Panc1 (cell line): Measurements from ENCODE around the gene TNNT3. TPM values are rescaled to one million over a fixed set of nuclear protein-coding genes. Genes with fewer than 3 reads are reported as not detected.

Experiments
- ATAC-seq: fragments of 200-7000 bp; cut with Tn5 transposase; 2 replicates; pipeline ENCODE4 v1.9.1; 2020; ENCODE audit warnings: mild to moderate bottlenecking, moderate library complexity
- BruUV-seq: library from RNA; stranded (reverse); fragments of 400-500 nt; replicated peaks from 2 replicates; lab custom pipeline; 2021; lab: Mats Ljungman, UMichigan
- CTCF ChIA-PET: fragments of 300-600 bp; sonication (Branson Sonifier 250); formaldehyde crosslinking; loops from one replicate; lab custom pipeline; 2022; ENCODE audit warnings: antibody characterized with exemption; lab: Charles Lee
- POLR2A ChIA-PET: fragments of 300-600 bp; sonication (Branson Sonifier 250); formaldehyde crosslinking; loops from one replicate; lab custom pipeline; 2022; ENCODE audit warnings: antibody characterized with exemption; lab: Charles Lee
- DNase-seq: peaks from one replicate; pipeline ENCODE4 v3.0.0-alpha.2; 2010; ENCODE audit warnings: low read depth, low spot score
- H3K27ac ChIP-seq: 2 replicates; pipeline ENCODE4 v1.5.1; 2011; ENCODE audit warnings: mild to moderate bottlenecking, low read length, inconsistent platforms
- H3K27me3 ChIP-seq: fragments of 200-500 bp; sonication (Bioruptor generic); 2 replicates; pipeline ENCODE4 v1.6.0; 2014; ENCODE audit warnings: low read length, inconsistent platforms; ENCODE audit not compliant: control insufficient read depth, insufficient read depth
- H3K36me3 ChIP-seq: fragments of 200-500 bp; sonication (Bioruptor generic); 2 replicates; pipeline ENCODE4 v1.5.1; 2014; ENCODE audit warnings: inconsistent platforms, mild to moderate bottlenecking, low read length, moderate library complexity; ENCODE audit not compliant: control insufficient read depth, insufficient read depth
- H3K4me1 ChIP-seq: 2 replicates; pipeline ENCODE4 v1.5.1; 2011; ENCODE audit warnings: inconsistent platforms, mild to moderate bottlenecking, low read length, moderate library complexity; ENCODE audit not compliant: control insufficient read depth, insufficient read depth
- H3K4me3 ChIP-seq, 2 experiments: 2 replicates each; pipeline ENCODE4 v1.5.1; 2011 to 2012; ENCODE audit warnings: low read depth in 2 of 2, low read length in 2 of 2, mild to moderate bottlenecking in 2 of 2, inconsistent platforms in 1 of 2, moderate library complexity in 1 of 2
- H3K9me3 ChIP-seq: fragments of 200-500 bp; sonication (Bioruptor generic); 2 replicates; pipeline ENCODE4 v1.5.1; 2014; ENCODE audit warnings: low read depth, mild to moderate bottlenecking, inconsistent platforms, low read length, moderate library complexity; ENCODE audit not compliant: control insufficient read depth, insufficient read depth
- CTCF ChIP-seq: fragments of 450-650 bp; IDR thresholded peaks from 2 replicates; pipeline ENCODE4 v1.5.1; 2017; ENCODE audit warnings: mild to moderate bottlenecking
- POLR2AphosphoS5 ChIP-seq: IDR thresholded peaks from 2 replicates; pipeline ENCODE4 v1.6.1; 2012; ENCODE audit warnings: mild to moderate bottlenecking, low read depth, low read length, moderate library complexity
- SIN3A ChIP-seq: IDR thresholded peaks from 2 replicates; pipeline ENCODE4 v1.6.1; 2012; ENCODE audit warnings: low read depth, mild to moderate bottlenecking, low read length, moderate library complexity, borderline replicate concordance; ENCODE audit not compliant: insufficient read depth
- TCF7L2 ChIP-seq: IDR thresholded peaks from 2 replicates; pipeline ENCODE4 v1.6.1; 2011; ENCODE audit warnings: mild to moderate bottlenecking, low read depth, low read length, inconsistent platforms
- in situ Hi-C: cut with HindIII; loops from 2 replicates; pipeline ENCODE4 v1.10.0; 2016; ENCODE audit warnings: low sequenced_read_pairs, low pct_unique_long_range_greater_than_20kb
- intact Hi-C: fragments of 100-400 bp; cut with micrococcal nuclease; formaldehyde crosslinking; loops from one replicate; pipeline ENCODE4 v1.10.0; 2022; ENCODE audit not compliant: unreplicated experiment
- total RNA-seq: library from RNA; stranded (reverse); gene quantifications from one replicate; pipeline ENCODE4 v1.2.1, GENCODE V29; 2021; ENCODE audit not compliant: unreplicated experiment
- TF ChIP-seq, protein P1 (sequence below), 2 experiments: IDR thresholded peaks; 2 replicates each; pipeline ENCODE4 v1.6.1; 2011 to 2012; ENCODE audit warnings: low read depth in 2 of 2, control low read depth in 1 of 2, low read length in 1 of 2, mild to moderate bottlenecking in 1 of 2, moderate library complexity in 1 of 2; ENCODE audit not compliant: insufficient read depth in 1 of 2

Gene TNNT3
- total RNA-seq, 1 experiment from 2014 or later, result 0.41 TPM

DNA sequence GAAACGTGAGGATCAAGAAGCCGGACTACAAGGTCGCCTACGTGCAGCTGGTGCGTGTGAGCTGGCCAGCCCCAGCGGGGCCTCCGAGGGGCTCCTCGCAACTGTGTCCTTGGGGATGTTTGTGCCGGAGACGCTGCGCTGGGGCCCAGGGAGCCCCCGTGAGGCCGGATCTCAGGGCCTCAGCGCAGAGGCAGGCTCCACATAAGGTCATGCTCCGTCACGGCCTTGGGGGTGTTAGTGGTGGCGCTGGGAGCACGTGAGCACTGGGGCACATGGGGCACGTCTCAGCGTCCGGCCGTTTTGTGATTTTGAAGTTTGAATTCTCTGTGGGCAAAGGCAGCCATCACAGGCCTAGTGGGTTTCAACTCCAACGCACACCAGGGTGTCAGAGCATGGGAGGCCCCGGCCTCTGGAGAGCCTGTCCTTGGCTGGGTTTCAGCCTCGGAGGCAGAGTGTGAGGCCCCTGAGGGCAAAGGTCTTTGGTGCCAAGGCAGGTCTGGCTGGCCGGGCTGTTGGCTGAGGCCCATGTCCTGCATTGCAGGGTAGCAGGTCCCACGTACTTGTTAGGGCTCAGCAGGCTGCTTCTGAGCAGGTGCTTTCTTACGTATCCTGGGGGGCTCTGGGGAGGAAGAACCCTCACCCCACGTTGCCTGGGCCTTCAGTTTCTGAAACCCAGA, 33.4 kb downstream of the TNNT3 start:
- TF ChIP-seq SIN3A (no peak), CTCF (no peak), POLR2AphosphoS5 (no peak), TCF7L2 (no peak)
- TF ChIP-seq, protein P1, sequence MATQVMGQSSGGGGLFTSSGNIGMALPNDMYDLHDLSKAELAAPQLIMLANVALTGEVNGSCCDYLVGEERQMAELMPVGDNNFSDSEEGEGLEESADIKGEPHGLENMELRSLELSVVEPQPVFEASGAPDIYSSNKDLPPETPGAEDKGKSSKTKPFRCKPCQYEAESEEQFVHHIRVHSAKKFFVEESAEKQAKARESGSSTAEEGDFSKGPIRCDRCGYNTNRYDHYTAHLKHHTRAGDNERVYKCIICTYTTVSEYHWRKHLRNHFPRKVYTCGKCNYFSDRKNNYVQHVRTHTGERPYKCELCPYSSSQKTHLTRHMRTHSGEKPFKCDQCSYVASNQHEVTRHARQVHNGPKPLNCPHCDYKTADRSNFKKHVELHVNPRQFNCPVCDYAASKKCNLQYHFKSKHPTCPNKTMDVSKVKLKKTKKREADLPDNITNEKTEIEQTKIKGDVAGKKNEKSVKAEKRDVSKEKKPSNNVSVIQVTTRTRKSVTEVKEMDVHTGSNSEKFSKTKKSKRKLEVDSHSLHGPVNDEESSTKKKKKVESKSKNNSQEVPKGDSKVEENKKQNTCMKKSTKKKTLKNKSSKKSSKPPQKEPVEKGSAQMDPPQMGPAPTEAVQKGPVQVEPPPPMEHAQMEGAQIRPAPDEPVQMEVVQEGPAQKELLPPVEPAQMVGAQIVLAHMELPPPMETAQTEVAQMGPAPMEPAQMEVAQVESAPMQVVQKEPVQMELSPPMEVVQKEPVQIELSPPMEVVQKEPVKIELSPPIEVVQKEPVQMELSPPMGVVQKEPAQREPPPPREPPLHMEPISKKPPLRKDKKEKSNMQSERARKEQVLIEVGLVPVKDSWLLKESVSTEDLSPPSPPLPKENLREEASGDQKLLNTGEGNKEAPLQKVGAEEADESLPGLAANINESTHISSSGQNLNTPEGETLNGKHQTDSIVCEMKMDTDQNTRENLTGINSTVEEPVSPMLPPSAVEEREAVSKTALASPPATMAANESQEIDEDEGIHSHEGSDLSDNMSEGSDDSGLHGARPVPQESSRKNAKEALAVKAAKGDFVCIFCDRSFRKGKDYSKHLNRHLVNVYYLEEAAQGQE (IDR thresholded peaks at IDR 0.05; ENCODE audit: insufficient read depth in 1 of 2, low read depth in 2 of 2, low read length in 1 of 2), result no peak
- intact Hi-C loops, result no loop called here
- no TSS peak for BruUV-seq
- in situ Hi-C loops, result no loop called here
- Histone ChIP-seq H3K9me3 (no peaks in the 10 kb centered on the region), H3K36me3 (no peaks in the 10 kb centered on the region), H3K27ac (no peak overlapping the region), H3K4me1 (no peaks in the 10 kb centered on the region), H3K27me3 (no peaks in the 10 kb centered on the region), H3K4me3 (no peak overlapping the region)
- CTCF ChIA-PET, result no interaction called here
- ATAC-seq (no peak), DNase-seq (no peak)
- POLR2A ChIA-PET, result no interaction called here

DNA sequence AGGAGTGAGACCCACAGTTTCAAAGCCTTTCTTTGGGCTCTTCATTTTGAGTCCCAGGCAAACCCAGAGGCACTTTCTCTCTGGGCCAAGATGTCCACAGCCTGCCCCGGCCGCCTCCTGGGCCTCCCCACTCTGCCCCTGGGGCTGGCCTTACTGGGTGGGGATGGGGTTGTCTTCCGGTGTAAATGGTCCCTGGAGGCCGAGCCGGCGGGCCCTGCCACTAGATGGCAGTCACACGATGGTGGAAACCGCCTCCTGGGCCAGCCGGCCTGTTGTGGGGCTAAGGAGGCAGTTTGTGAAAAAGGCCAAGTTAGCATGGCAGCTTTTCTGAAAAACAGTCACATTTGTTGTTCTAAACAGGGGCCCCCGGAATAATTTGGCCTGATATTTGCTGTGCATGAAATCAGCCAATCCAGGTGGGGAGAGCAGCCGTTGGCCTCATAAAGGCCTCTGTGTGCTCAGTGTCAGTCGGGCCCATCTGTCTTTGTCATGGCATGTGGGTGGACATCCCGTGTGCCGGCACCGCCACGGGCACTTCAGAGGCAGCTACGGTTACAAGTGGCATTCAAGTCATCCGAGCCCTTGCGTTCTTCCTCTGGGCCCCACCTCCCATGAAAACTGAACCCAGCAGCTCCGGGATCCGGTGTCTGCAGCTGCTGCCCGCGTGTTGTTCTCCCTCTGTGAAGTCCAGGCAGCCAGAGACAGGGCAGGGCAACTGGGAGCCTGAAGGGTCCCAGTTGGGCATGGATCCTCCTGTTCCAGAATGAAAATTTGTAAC, 34.2 kb downstream of the TNNT3 start:
- in situ Hi-C loops, result no loop called here
- ATAC-seq (peak; percentile 81), DNase-seq (no peak)
- ChIA-PET POLR2A (no interaction called here), CTCF (interaction anchor here (0.6 kb wide), 1 partner anchor 124 kb away, joined by 3 read pairs; no protein-coding TSS in a partner anchor)
- no peaks in the 10 kb centered on the region for H3K9me3 ChIP-seq
- no TSS peak for BruUV-seq
- H3K27me3 ChIP-seq, result no peaks in the 10 kb centered on the region
- H3K36me3 ChIP-seq, result no peaks in the 10 kb centered on the region
- H3K27ac ChIP-seq, result no peak overlapping the region
- no peak overlapping the region for H3K4me3 ChIP-seq
- intact Hi-C loops, result no loop called here
- H3K4me1 ChIP-seq, result no peaks in the 10 kb centered on the region
- no peak for TF ChIP-seq CTCF
- TF ChIP-seq, protein P1 (IDR thresholded peaks at IDR 0.05; ENCODE audit: insufficient read depth in 1 of 2, low read depth in 2 of 2, low read length in 1 of 2), result no peak
- no peak for TF ChIP-seq POLR2AphosphoS5
